ENCODE results near the gene ST6GALNAC5.

DNA sequence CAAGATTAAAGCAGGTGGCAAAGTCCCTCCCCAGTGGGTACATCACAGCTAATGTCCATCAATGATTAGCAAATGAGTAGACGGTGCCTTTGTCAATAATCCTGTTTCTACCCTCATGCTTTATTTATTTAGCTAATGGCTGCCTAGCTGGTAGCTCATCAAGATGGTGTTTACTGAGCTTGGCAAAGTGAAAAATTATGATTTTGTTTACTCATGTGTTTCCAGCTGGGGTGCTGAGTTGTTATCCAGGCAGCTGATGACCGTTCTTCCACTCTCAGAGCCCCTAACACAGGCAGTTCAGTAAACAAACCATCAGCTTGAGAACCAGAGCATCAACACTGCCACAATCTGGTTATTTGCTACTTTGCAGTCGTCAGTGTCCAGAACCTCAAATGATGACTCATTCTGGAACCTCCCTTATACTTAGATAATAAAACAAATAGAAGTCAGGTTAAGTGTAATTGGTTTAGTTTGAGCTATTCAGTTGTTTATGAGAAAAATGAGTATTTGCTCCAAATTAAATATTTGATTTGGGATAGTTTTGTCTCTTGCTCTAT, 163.9 kb downstream of the ST6GALNAC5 start:
- TF ChIP-seq, protein P1, sequence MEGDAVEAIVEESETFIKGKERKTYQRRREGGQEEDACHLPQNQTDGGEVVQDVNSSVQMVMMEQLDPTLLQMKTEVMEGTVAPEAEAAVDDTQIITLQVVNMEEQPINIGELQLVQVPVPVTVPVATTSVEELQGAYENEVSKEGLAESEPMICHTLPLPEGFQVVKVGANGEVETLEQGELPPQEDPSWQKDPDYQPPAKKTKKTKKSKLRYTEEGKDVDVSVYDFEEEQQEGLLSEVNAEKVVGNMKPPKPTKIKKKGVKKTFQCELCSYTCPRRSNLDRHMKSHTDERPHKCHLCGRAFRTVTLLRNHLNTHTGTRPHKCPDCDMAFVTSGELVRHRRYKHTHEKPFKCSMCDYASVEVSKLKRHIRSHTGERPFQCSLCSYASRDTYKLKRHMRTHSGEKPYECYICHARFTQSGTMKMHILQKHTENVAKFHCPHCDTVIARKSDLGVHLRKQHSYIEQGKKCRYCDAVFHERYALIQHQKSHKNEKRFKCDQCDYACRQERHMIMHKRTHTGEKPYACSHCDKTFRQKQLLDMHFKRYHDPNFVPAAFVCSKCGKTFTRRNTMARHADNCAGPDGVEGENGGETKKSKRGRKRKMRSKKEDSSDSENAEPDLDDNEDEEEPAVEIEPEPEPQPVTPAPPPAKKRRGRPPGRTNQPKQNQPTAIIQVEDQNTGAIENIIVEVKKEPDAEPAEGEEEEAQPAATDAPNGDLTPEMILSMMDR (IDR thresholded peaks at IDR 0.05; ENCODE audit: low read length): no peak
- TF ChIP-seq EZH2 (optimal IDR thresholded peaks at IDR 0.05; ENCODE audit: low read depth, low read length): no peak

Data from MM.1S (cell line).